HEK293 (cell line): ENCODE results near the gene NSG1.

Experiments used
- CTCF ChIP-seq: fragments of 450-650 bp; formaldehyde crosslinking; IDR thresholded peaks from 2 replicates; pipeline ENCODE4 v1.5.1; 2016; ENCODE audit warnings: missing biosample characterization, missing genetic modification characterization
- REPIN1 ChIP-seq: fragments of 450-650 bp; formaldehyde crosslinking; IDR thresholded peaks from 2 replicates; pipeline ENCODE4 v1.5.1; 2017; ENCODE audit warnings: missing biosample characterization, missing genetic modification characterization, low read depth
- ZFP37 ChIP-seq: fragments of 450-650 bp; formaldehyde crosslinking; IDR thresholded peaks from 2 replicates; pipeline ENCODE4 v1.5.1; 2016; ENCODE audit warnings: missing biosample characterization, missing genetic modification characterization
- ZNF404 ChIP-seq: fragments of 450-650 bp; formaldehyde crosslinking; IDR thresholded peaks from 2 replicates; pipeline ENCODE4 v1.5.1; 2017; ENCODE audit warnings: missing biosample characterization, missing genetic modification characterization
- ZNF473 ChIP-seq: fragments of 450-650 bp; formaldehyde crosslinking; IDR thresholded peaks from 2 replicates; pipeline ENCODE4 v1.5.1; 2017; ENCODE audit warnings: missing biosample characterization, missing genetic modification characterization
- ZNF48 ChIP-seq: fragments of 450-650 bp; formaldehyde crosslinking; IDR thresholded peaks from 2 replicates; pipeline ENCODE4 v1.5.1; 2016; ENCODE audit warnings: missing biosample characterization, missing genetic modification characterization
- ZNF510 ChIP-seq: fragments of 450-650 bp; formaldehyde crosslinking; IDR thresholded peaks from 2 replicates; pipeline ENCODE4 v1.5.1; 2018; ENCODE audit warnings: mild to moderate bottlenecking, missing genetic modification characterization, missing biosample characterization; ENCODE audit not compliant: insufficient replicate concordance
- ZNF623 ChIP-seq: fragments of 450-650 bp; formaldehyde crosslinking; IDR thresholded peaks from 2 replicates; pipeline ENCODE4 v1.5.1; 2016; ENCODE audit warnings: missing biosample characterization, missing genetic modification characterization
- TF ChIP-seq, protein P1 (sequence below): fragments of 450-650 bp; formaldehyde crosslinking; IDR thresholded peaks from 2 replicates; pipeline ENCODE4 v1.5.1; 2016; ENCODE audit warnings: missing biosample characterization, missing genetic modification characterization
- TF ChIP-seq, protein P2 (sequence below): fragments of 450-650 bp; IDR thresholded peaks from 2 replicates; pipeline ENCODE4 v1.5.1; 2018; ENCODE audit warnings: missing biosample characterization, mild to moderate bottlenecking, missing genetic modification characterization
- TF ChIP-seq, protein P3 (sequence below): fragments of 450-650 bp; formaldehyde crosslinking; IDR thresholded peaks from 2 replicates; pipeline ENCODE4 v1.5.1; 2016; ENCODE audit warnings: missing biosample characterization, missing genetic modification characterization

DNA sequence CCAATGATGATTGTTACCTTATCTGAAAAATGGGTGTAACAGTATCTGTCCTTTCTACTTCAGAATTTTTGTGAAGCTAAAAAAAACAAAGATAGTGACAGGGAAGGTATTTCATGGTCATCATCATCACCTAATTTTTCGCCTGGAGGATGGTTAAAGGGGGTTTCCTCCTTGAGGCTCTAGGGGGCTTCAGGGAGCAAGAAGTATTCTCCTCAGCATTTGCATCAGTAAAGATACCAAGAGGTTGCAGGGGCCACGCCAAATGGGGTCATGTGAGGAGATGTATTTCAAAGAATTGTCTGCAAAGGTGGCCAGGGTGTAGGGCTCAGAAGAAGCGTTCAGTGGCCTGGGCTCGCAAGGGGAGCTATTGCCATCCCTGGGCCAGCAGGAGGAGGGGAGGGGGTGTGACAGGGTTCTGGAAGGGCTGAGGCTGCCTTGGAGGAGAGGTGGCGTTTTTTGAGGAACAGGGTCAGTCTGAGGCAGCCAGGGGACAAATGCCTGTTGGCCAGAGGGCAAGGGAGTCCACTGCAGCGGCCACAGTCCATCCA lies 7.3 kb upstream of the NSG1 start:
- TF ChIP-seq, protein P1, sequence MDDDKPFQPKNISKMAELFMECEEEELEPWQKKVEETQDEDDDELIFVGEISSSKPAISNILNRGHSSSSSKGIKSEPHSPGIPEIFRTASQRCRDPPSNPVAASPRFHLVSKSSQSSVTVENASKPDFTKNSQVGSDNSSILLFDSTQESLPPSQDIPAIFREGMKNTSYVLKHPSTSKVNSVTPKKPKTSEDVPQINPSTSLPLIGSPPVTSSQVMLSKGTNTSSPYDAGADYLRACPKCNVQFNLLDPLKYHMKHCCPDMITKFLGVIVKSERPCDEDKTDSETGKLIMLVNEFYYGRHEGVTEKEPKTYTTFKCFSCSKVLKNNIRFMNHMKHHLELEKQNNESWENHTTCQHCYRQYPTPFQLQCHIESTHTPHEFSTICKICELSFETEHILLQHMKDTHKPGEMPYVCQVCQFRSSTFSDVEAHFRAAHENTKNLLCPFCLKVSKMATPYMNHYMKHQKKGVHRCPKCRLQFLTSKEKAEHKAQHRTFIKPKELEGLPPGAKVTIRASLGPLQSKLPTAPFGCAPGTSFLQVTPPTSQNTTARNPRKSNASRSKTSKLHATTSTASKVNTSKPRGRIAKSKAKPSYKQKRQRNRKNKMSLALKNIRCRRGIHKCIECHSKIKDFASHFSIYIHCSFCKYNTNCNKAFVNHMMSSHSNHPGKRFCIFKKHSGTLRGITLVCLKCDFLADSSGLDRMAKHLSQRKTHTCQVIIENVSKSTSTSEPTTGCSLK, result no peak
- TF ChIP-seq CTCF (tag by site-specific recombination), result no peak
- TF ChIP-seq ZNF473 (tag by site-specific recombination), result no peak
- TF ChIP-seq ZNF404 (tag by site-specific recombination), result no peak
- TF ChIP-seq, protein P2, sequence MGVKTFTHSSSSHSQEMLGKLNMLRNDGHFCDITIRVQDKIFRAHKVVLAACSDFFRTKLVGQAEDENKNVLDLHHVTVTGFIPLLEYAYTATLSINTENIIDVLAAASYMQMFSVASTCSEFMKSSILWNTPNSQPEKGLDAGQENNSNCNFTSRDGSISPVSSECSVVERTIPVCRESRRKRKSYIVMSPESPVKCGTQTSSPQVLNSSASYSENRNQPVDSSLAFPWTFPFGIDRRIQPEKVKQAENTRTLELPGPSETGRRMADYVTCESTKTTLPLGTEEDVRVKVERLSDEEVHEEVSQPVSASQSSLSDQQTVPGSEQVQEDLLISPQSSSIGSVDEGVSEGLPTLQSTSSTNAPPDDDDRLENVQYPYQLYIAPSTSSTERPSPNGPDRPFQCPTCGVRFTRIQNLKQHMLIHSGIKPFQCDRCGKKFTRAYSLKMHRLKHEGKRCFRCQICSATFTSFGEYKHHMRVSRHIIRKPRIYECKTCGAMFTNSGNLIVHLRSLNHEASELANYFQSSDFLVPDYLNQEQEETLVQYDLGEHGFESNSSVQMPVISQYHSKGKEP (tag by site-specific recombination), result no peak
- TF ChIP-seq ZNF623 (tag by site-specific recombination), result no peak
- no peak for TF ChIP-seq ZFP37 (tag by site-specific recombination)
- TF ChIP-seq ZNF510 (tag by site-specific recombination), result no peak
- no peak for TF ChIP-seq REPIN1 (tag by site-specific recombination)
- TF ChIP-seq, protein P3, sequence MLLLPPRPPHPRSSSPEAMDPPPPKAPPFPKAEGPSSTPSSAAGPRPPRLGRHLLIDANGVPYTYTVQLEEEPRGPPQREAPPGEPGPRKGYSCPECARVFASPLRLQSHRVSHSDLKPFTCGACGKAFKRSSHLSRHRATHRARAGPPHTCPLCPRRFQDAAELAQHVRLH (tag by site-specific recombination), result no peak
- no peak for TF ChIP-seq ZNF48 (tag by site-specific recombination)
